Measurements from ENCODE around the gene EHMT1. TPM values are rescaled to one million over a fixed set of nuclear protein-coding genes. Genes with fewer than 3 reads are reported as not detected.

Gene EHMT1
- total RNA-seq, 1 donor from 2014 or later = 82.7 TPM

DNA sequence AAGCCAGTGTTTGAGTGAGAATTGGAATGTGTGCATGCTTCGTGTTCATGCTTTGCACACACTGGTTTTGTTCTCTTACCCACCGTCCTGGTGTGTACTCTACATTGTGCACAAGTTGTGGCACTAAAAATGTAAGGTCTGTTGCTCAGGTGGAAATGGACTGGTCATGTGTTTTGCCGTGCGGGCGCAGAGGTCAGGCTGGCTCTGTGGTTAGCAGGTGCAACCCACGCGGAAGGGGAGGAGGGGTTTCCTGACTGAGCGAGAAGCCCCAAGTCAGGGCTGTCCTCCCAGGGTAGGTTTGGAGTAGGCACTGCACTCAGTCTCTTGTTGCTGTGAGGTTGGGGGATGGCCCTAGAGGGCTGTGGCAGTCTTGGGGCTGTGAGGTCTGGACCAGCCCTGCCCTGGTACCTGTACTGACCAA, 86.6 kb downstream of the EHMT1 start:
- no peak for DNase-seq
- TF ChIP-seq, protein P1, sequence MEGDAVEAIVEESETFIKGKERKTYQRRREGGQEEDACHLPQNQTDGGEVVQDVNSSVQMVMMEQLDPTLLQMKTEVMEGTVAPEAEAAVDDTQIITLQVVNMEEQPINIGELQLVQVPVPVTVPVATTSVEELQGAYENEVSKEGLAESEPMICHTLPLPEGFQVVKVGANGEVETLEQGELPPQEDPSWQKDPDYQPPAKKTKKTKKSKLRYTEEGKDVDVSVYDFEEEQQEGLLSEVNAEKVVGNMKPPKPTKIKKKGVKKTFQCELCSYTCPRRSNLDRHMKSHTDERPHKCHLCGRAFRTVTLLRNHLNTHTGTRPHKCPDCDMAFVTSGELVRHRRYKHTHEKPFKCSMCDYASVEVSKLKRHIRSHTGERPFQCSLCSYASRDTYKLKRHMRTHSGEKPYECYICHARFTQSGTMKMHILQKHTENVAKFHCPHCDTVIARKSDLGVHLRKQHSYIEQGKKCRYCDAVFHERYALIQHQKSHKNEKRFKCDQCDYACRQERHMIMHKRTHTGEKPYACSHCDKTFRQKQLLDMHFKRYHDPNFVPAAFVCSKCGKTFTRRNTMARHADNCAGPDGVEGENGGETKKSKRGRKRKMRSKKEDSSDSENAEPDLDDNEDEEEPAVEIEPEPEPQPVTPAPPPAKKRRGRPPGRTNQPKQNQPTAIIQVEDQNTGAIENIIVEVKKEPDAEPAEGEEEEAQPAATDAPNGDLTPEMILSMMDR (IDR thresholded peaks at IDR 0.05) = no peak
- no peak overlapping the region for H3K4me3 ChIP-seq
- peak; percentile 42 for ATAC-seq
- intact Hi-C loops (cut with DNase I) = no loop called here
- H3K27ac ChIP-seq = no peak overlapping the region
- no peaks in the 10 kb centered on the region for H3K9me3 ChIP-seq
- no peaks in the 10 kb centered on the region for H3K4me1 ChIP-seq
- no peaks in the 10 kb centered on the region for H3K36me3 ChIP-seq
- no peaks in the 10 kb centered on the region for H3K27me3 ChIP-seq

DNA sequence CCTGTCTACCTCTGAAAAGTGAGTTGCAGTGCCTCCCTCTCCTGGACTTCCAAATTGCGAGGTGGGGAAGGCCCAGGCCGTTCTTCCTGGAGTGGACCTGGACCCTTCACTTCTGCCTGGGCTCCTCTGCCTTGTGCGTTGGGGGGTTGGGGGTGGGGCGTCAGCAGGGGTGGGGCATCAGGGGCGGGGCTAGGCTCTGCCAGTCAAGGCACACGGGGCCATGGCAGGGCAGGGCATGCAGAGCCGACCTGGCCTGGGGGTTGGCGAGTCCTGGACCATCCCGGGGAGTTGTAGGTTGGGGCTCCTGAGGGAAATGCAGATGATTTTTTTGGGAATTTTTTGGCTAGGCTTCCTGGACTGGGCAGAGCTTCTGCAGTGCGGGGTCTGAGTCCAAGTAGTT, 87.1 kb downstream of the EHMT1 start:
- H3K27ac ChIP-seq = no peak overlapping the region
- peaks cover 1% of the 10 kb centered on the region for H3K36me3 ChIP-seq
- no peaks in the 10 kb centered on the region for H3K27me3 ChIP-seq
- H3K9me3 ChIP-seq = no peaks in the 10 kb centered on the region
- DNase-seq (no peak), ATAC-seq (no peak)
- H3K4me3 ChIP-seq = no peak overlapping the region
- intact Hi-C loops (cut with DNase I) = no loop called here
- TF ChIP-seq, protein P1 (IDR thresholded peaks at IDR 0.05) = no peak
- H3K4me1 ChIP-seq = no peaks in the 10 kb centered on the region

DNA sequence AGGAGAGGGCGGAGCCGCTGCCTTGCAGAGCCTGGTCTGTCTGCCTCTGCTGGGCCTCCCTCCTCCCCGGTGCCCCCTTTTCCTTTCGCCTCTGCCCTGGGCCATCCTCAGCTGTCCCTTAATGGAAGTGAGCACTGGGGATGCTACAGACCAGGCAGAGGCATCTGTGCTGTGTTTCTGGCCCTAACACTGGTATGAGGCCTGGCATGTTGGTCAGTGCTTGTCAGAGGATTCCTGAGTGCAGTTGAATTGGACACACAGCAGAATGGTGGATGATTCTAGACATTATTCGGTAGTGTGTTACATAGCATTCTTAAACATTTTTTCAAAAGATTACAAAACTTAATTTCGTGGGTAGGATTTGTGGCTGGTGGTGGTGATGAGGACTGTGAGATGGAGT, 88.6 kb downstream of the EHMT1 start:
- ATAC-seq (no peak), DNase-seq (no peak)
- no peak overlapping the region for H3K4me3 ChIP-seq
- no peak overlapping the region for H3K27ac ChIP-seq
- intact Hi-C loops (cut with DNase I) = no loop called here
- H3K9me3 ChIP-seq = no peaks in the 10 kb centered on the region
- peaks cover 16% of the 10 kb centered on the region for H3K36me3 ChIP-seq
- no peaks in the 10 kb centered on the region for H3K4me1 ChIP-seq
- TF ChIP-seq, protein P1 (IDR thresholded peaks at IDR 0.05) = no peak
- H3K27me3 ChIP-seq = no peaks in the 10 kb centered on the region

DNA sequence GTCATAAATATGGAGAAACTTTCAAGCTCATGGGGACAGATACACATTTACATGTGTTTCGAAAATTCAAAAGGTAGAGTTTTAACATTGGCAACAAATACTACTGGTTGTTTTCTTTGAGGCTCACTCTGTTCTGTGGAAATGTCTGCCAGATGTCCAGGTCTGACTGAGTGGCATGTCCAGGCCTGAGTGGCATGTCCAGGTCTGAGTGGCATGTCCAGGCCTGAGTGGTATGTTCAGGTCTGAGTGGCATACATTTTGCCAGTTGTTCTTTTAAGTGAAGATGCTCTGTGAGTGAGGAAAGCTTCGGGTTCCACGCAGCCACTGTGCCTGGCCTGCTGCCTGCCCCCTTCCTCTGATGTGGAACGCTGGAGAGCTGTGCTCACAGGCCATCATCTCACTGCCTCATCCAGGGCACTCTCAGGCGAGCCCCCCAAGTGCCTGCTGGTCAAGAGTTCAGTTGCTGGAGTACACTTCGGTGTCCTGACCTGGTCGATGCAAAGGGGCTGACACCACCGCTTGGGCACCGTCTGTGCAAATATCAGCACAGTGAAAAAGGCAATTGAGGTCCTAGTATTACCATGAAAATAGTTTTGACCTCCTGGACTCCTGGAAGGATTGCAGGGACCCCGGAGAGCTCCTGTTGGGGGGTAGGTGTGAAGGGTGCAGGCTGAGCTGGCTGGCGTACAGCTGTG, 89.9 kb downstream of the EHMT1 start:
- no peaks in the 10 kb centered on the region for H3K9me3 ChIP-seq
- H3K4me1 ChIP-seq = no peaks in the 10 kb centered on the region
- H3K27me3 ChIP-seq = no peaks in the 10 kb centered on the region
- no peak overlapping the region for H3K4me3 ChIP-seq
- DNase-seq (no peak), ATAC-seq (no peak)
- peaks cover 17% of the 10 kb centered on the region for H3K36me3 ChIP-seq
- TF ChIP-seq, protein P1 (IDR thresholded peaks at IDR 0.05) = no peak
- no peak overlapping the region for H3K27ac ChIP-seq
- intact Hi-C loops (cut with DNase I) = no loop called here

DNA sequence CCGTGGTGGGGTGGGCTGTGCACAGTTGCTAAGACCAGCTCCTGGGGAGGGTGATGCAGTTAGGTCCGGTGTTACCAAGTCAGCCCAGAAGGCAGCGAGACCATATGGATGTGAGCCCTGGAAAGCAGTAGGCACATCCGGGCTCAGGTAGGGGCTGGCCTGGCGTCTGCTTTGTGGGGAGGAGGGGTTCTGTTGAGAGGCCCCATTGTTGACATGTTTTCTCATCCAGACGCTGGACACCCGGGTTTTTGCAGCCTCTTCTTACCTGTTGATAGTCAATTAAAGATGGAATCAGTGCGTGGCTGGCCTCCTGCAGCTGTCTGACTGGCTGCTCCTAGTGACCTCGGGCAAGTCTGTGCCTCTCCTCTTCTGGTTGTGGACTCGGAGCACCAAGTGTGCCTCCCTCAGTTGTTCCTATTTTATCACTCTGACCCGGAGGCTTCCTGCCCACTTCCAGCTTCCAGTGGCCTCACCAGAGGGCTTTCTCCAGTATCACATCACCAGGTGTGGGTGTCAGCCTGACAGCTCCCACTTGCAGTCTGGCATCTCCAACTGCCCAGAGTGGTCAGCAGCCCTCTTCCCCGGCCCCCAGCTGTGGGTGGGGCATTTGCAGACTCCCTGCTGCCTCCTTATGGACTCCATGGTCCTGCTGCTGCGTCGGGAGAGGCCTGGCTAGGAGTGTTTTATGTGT, 90.8 kb downstream of the EHMT1 start:
- no peak for DNase-seq
- Histone ChIP-seq H3K4me3 (no peak overlapping the region), H3K9me3 (no peaks in the 10 kb centered on the region), H3K27me3 (no peaks in the 10 kb centered on the region), H3K27ac (no peak overlapping the region), H3K36me3 (peaks cover 17% of the 10 kb centered on the region), H3K4me1 (no peaks in the 10 kb centered on the region)
- no peak for ATAC-seq
- intact Hi-C loops (cut with DNase I) = no loop called here
- TF ChIP-seq, protein P1 (IDR thresholded peaks at IDR 0.05) = no peak

Data from upper lobe of right lung (tissue), 1 donor.